HG02885 (cell line): Measurements from ENCODE around the gene CAP2.
"Not testable (repeated sequence)": the region's sequence is repeated elsewhere in the genome, so short reads cannot be mapped to it uniquely, and the experiment has no call there.

Experiments used
- ATAC-seq: cut with Tn5 transposase; IDR thresholded peaks from one replicate; pipeline ENCODE4 v1.9.1; 2021; ENCODE audit warnings: mild to moderate bottlenecking; ENCODE audit not compliant: unreplicated experiment, poor library complexity

Gene CAP2

DNA sequence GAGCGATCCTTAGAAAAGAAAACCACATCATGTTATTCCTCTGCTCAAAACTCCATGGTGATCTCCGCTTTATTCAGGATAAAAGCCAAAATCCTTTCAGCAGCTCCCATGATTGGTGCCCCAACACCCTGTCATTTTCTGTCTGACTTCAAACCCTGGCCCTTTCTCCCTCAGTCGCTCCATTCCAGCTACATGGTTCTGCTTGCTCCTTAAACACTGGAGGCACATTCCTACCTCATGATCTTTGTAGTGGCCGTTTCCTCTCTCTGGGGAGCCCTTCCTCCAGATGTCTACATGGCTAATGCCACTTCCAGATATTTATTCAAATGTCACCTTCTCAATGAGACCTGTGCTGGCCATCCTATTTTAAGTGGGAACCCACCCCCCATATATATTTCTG is 100.8 kb downstream of the CAP2 start:
- ATAC-seq: no peak

DNA sequence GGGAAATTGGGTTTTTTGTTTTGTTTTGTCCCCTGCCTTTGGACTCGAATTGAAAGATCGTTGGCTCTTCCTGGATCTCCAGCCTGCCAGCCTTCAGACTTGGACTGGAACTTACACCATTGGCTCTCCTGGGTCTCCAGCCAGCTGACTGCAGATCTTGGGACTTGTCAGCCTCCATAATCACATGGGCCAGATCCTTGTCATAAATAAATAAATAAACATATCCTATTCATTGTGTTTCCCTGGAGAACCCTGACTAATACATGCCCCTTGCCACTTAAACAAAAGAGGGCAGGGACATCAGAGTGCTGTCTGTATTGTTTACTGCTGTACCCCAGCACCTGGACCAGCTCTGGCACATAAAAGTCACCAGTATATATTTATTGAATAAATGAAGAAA is 101.5 kb downstream of the CAP2 start:
- no peak for ATAC-seq

DNA sequence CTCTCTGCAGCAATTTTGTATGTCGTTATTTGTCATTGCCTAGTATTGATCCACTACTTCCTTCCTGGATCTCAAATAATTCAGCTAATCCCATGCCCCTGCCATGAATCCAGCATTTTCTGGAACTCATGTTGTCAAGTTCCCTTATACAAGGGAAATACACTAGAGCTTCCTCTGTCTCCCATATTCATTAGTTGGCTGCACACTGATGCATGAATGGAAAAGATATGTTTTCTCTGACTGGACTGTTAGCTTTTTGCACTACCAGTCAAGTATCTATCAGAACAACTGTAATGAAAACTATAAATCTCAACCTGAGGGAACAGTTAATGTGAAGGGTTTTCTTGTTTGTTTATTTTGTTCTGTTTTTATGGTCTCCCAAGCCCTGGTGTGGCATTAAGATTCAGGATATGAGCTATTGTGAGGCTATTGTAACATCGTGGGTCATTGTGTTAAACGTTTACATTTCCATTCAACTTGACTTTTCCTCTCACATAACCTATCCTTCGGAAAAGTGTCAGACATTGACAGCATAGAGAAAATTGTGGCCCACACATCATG is 104.2 kb downstream of the CAP2 start:
- no peak for ATAC-seq

DNA sequence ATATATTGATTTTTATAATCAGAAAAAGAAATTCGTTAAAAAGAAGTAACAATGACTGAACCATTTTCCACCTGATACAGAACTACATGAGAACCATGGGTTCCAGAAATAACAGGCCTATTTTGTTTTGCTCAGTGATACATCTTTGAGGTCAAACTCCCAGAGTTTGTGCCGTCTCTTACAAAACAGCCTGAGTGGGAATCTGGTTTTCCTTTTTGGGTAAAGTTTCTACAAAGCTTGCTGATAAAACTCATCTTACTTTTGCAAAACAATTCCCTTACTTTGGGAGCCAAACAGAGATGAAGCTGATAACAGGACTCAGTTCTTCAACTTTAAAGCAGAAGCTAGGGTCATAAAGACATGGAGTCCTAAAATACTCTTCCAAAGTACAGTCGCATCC is 108.0 kb downstream of the CAP2 start:
- ATAC-seq: no peak

DNA sequence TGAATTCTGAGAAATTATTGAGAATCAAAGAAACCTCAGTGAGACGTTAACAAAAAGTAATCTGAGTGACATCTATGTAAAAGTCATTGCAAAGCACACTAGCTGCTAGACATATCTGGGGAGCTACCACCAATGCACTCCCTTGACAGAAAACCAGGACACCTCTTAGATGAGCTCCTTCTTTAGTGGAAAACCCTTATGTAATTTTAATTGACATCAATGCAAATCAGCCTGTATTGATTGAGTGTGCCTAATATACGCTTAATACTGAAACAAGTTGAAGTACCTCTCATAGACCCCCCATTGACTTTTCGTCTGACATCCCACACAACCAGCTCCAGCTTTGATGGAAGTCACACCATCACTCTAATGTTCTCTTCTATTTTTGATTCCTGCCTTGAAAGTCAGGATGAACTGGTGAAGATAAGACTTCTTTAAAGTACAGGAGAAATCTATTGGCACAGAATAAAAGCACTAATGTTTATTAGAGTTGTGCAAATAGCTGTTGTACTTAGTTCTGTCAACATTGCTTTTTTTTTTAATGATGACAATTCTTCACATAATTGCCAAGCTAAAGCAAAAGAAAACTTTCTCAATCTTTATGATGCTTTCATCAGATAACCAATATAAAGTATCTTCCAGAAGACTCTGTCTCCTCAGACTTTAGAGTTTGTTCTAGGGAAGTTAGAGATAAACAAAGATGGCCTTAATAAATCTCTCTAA is 108.7 kb downstream of the CAP2 start:
- no peak for ATAC-seq

DNA sequence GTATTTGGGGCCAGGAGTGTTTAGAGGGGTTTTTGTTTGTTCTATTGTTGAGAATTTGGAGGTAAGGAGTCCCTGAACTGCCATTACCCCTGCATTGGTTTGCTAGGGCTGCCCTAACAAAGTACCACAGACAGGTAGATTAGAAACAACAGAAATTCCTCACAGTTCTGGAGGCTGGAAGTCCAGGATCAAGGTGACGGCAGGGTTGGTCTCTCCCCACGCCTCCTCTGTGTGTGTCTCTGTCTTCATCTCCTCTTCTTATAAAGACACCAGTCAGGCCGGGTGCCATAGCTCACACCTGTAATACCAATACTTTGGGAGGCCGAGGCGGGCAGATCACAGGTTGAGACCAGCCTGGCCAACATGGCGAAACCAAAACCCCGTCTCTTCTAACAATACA is 109.7 kb downstream of the CAP2 start:
- ATAC-seq: no peak

DNA sequence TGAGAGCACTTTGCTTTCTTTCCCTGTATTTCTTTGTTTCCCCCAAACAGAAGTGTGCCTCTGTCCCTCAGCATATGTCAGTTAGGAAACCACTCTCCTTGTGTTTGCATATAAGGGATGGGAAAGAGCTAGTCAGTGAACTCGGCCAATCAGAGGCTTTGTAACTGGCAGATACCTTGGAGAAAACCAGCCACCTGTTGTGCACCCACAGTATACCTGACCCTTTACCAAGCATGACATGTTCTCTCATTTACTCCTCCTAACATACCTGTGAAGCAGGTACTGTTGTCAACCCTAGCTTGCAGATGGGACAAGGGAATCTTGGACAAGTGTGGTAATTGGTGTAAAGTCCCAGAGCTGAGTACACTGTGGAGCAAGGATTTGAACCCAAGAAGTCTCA is 110.6 kb downstream of the CAP2 start:
- ATAC-seq: no peak

DNA sequence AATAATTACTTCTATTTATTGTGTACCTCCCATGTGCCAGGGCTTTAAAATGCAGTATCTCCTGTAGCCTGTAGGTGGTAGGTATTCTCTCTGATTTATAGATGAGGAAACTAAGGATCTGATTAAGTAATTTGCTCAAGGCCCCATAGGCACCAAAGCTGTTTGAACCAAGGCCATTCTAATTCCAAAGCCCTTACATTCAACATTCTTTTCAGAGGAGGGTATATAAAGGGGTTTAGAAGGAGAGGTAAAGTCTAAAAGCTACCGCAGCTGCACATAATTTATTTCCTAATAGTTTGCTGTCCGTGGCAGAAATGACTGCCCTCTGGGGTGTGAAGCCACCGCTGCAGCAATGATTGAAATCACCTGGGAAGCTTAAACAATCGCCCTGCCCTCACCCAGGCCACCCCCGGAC is 111.7 kb downstream of the CAP2 start:
- ATAC-seq: no peak

DNA sequence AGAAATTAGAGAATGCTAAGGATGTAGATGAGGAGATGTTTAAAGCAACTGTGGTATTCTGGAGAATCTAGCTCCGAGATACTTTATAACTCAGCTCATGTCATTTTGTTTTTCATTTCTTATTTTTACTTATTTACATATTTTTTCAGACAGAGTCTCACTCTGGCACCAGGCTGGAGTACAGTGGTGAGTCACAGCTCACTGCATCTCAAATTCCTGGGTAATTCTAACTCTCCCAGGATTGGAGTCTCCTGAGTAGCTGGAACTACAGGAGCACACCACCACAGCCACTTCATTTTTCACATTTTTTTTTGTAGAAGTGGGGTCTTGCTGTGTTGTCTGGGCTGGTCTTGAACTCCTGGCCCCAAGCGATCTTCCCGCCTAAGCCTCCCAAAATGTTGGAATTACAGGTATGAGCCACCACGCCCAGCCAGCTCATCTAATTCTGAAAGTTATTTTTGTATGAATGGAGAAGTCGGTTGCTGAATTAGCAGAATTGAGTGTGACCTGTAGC is 112.4 kb downstream of the CAP2 start:
- no peak for ATAC-seq

DNA sequence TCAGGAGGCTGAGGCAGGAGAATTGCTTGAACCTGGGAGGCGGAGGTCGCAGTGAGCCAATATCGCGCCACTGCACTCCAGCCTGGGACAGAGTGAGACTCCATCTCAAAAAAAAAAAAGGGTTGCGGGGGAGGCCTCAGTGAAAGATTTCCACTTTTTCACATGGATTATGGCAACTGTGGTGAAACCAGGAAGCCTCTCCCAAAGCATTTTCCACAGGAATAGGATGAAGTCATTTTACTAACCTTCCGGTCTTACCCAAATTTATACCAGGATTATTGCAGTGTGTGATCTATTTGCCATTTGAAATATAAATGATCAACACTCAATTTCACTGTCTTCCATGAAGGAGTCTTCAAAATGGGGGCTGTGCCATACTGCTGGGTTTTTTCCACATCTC is 113.1 kb downstream of the CAP2 start:
- no peak for ATAC-seq

DNA sequence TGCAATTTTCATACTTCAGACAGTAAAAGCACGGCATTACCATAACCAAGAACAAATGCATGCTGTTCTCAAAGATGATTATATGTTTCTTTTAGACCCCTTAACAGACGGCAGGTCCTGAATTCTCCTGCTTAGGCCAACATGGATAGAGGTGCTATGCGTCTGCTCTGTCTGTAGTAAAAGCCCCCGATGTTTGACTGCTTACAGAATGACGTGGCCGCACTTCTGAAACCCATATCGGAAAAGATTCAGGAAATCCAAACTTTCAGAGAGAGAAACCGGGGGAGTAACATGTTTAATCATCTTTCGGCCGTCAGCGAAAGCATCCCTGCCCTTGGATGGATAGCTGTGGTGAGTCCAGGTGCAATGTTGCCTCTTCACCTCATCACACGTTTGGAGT is 113.6 kb downstream of the CAP2 start:
- ATAC-seq: no peak

DNA sequence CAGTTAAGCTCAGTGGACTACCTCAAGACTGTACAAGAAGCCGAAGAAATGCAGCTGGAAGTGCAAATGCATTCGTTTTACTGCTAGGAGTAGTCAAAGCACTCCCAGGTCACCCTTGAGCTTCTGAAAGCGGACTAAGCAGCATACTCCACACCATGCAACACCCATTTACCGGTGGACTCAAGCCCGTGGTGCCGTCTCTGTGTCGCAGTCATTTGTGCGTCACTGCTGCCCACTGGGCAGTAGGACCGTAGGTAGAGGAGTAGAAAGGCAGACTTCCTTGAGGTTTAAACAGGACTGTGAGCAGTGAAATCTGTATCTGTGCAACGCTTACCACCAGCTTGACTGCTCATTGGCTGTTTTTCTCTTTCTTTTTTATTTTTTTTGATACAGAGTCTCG is 117.7 kb downstream of the CAP2 start:
- no peak for ATAC-seq

DNA sequence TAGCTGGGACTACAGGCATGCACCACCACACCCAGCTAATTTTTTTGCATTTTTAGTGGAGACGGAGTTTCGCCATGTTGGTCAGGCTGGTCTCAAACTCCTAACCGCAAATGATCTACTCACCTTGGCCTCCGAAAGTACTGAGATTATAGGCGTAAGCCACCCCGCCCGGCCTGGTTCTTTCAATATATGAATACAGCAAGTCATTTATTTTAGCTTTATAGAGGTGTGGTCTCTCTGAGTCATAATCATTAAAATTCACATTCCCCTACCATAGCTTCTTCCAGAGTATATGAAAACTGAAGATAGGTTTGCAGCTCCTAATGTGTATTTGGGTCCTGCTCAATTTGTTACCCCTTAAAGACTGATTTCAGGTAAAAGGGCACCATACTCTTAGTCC is 118.2 kb downstream of the CAP2 start:
- no peak for ATAC-seq

DNA sequence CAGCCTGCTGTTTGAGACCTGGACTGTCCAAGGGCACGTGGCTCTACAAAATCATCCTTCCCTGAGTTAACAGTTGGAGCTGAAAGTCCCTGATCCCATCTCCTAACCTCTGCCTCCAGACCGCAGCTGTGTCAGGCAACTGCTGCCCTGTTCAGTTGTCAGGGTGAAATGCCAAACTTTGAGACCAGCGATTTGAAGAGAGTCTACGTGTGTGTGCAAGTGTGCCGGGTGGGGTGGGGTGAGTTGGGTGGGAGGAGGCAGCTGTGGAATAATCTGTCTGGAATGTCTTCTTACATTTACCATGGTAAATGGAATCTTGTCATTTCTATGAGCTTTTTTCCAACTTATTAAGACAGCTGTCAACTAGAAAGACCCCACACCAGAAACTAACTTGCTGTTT is 125.7 kb downstream of the CAP2 start:
- no peak for ATAC-seq

DNA sequence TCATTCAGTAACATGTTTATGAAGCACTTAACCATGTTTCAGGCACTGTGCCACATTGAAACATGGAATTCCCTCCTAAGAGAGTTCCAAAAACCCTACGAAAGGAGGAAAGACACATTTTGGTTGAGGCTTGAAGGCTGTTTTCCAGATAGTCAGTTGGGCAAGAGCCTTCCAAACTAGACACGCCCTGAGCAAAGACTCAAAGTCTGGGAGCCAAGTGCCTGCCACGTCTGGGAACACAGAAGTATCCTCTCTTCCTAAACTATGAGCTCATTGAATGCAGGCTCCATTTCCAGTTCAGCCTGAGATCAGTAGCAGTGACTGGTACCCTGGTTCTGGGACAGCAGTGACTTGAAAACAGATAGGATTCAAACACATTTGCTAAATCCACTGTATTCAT is 132.2 kb downstream of the CAP2 start:
- no peak for ATAC-seq

DNA sequence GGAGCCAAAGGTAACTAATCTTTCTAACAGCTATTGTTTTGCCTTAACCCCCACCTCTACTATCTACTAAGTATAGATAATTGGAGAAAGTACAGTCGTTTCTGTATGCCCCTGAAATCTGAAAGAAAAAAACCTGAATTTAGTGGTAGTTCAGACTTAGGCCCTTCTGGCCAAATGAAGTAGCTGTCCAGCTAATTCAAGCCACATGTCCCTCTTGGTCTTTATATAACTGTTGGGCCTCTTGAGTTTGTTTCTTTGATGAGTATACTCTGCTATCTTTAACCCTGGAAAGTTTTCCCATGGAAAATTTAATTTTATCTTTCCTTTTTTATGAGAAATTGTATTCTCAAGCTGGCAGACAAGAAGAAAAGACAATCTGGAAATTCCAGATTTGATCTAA is 133.7 kb downstream of the CAP2 start:
- no peak for ATAC-seq

DNA sequence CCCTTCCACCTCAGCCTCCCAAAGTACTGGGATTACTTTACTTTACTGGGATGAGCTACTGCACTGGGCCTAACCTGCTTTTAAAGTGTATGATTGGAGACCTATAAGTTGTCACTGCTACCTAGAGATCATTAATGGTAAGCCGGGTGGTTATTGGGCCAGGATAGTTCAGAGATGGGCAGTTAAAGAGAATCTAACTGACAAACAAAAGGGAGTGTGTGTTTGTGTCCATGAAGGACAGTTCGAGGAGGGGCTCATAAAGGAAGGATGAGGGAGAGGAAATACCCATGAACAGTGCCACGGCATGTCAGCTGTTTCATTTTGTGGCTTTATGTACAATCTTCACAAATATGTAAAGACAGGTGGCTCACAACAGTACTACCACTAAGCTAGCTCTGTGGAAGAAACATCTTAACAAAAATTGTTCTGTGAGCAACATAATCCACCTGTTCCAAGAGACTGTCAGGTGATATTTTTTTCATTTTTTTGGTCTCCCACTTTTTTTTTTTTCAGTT is 137.0 kb downstream of the CAP2 start:
- no peak for ATAC-seq

DNA sequence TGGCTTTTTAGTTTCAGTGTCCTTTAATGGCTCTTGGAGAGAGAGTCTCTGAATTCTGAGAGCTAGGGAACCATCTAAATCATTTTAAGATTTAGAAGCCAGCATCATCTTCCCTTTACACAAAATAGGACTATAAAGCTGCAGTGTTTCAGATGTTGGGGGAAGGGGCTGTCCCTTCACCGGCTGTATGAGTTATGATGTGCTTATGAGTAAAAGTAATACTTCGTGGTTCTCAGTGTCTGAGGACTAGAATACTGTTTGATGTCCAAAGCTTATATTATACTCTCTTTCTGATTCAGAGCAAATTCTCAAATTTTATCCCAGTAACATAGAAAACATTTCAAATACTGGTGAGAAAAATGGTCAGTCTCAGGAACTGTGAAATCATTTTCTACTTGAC is 143.2 kb downstream of the CAP2 start:
- peak; percentile 84 for ATAC-seq

DNA sequence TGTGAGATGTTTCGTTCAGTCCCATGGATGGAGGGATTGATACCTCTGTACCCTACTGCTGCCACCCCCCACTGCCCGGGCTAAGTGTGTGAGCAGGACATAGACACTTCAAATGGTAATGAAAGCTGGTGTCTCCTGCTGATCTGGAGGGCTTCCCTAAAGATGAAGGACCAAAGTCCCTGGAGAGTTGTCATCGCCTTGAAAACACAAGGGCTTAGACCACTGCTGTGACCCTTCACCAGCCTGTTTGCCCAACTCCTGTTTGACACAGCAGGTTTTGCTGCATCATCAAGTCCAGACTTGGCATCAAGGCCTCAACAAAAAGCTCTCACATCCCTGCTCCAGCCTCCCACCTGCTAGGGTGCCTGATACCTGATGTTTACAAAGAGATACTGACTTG is 148.8 kb downstream of the CAP2 start:
- ATAC-seq: no peak

DNA sequence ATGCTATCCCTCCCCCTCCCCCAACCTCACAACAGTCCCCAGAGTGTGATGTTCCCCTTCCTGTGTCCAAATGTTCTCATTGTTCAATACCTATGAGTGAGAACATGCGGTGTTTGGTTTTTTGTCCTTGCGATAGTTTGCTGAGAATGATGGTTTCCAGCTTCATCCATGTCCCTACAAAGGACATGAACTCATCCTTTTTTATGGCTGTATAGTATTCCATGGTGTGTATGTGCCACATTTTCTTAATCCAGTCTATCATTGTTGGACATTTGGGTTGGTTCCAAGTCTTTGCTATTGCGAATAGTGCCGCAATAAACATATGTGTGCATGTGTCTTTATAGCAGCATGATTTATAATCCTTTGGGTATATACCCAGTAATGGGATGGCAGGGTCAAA is 152.3 kb downstream of the CAP2 start:
- not testable (repeated sequence) for ATAC-seq

DNA sequence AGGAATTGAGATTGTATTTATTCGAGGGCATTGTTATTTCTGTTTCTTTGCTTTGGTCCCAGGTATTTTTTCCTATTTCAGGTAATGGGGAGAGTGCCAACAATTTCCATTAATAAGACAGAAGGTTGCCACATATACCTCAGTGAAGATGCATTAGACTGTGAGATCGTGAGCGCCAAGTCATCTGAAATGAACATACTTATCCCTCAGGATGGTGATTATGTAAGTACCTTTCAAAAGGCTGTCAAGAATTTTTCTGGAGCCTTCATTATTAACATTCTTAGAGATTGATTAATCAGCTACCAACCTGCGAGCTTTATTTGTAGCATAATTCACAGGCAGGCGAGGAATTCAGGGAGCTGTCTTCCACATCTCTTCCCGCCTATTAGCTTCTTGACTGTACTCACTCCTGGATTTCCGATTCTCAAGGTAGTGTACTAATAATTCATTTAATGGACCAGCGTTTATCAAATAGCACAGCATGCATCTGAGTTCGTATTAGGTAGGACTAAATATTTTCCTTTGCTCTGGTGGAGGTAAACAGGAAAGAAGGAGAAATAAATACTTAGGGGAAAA is 158.1 kb downstream of the CAP2 start:
- ATAC-seq: no peak

DNA sequence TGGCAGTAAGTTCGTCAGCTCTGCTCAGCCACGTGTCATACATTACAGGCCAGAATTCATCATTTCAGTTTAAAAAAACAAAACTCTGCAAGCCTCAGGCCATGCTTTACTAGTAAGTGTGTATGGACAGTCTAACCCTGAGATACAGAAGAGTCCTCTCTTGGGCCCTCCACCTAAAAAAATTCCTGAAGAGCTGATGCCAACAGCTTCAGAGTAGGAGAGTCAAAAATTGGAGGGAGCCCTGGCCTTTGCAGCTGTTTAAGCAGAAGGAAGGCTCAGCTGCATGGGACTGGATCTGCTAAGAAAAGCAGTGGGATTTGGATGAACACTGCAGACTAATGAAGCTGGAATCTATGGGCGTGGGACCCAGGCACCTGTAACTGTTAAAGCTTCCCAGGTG is 159.5 kb downstream of the CAP2 start:
- no peak for ATAC-seq
